K562 (cell line): ENCODE measurements around the gene CD300LG.

Experiments used
- NFYB ChIP-seq: IDR thresholded peaks from 2 replicates; pipeline ENCODE4 v1.6.1; 2011; ENCODE audit warnings: mild to moderate bottlenecking, moderate library complexity; ENCODE audit not compliant: insufficient read length; ENCODE audit errors: extremely low read depth
- PHB ChIP-seq: fragments of 250-450 bp; sonication (Bioruptor Pico); IDR thresholded peaks from 2 replicates; pipeline ENCODE4 v1.5.0; 2021
- TF ChIP-seq, protein P1 (sequence below): sonication (generic); formaldehyde crosslinking; IDR thresholded peaks from 2 replicates; pipeline ENCODE4 v1.9.0; 2022; ENCODE audit warnings: mild to moderate bottlenecking, missing genetic modification reagents
- TF ChIP-seq, protein P2 (sequence below): fragments of 450-650 bp; conservative IDR thresholded peaks from 2 replicates; pipeline ENCODE4 v1.6.1; 2016; ENCODE audit warnings: missing genetic modification characterization, low read depth, mild to moderate bottlenecking, missing compliant biosample characterization, moderate library complexity

DNA sequence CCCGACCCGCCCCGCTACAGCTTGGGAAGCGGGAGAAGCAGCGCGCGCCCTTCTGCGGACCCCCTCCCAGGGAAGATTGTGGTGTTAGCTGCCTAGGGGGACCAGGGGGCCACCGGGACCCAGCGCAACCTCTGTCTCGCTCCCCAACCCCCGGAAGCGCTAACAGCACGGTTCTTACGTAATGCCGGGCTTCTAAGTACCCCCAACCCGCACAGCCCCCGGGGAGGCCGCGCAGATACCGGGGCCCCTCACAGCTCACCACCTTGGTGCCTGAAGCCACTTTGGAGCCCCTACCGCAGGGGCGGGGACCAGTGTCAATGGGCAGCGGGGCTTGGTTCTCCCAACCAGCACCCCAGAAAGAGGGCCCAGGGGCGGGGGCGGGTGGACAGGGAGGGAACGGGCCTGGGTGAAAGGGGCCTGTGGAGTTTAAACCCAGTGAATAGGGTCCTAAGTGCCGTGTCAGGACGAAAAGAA, 60.0 kb downstream of the CD300LG start:
- TF ChIP-seq NFYB = no peak
- TF ChIP-seq PHB (CRISPR knock-in tag) = no peak
- TF ChIP-seq, protein P1, sequence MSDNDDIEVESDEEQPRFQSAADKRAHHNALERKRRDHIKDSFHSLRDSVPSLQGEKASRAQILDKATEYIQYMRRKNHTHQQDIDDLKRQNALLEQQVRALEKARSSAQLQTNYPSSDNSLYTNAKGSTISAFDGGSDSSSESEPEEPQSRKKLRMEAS (CRISPR knock-in tag) = no peak
- TF ChIP-seq, protein P2, sequence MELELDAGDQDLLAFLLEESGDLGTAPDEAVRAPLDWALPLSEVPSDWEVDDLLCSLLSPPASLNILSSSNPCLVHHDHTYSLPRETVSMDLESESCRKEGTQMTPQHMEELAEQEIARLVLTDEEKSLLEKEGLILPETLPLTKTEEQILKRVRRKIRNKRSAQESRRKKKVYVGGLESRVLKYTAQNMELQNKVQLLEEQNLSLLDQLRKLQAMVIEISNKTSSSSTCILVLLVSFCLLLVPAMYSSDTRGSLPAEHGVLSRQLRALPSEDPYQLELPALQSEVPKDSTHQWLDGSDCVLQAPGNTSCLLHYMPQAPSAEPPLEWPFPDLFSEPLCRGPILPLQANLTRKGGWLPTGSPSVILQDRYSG (tag) = no peak
